Measurements from ENCODE around the gene LCNL1. TPM values are rescaled to one million over a fixed set of nuclear protein-coding genes. Genes with fewer than 3 reads are reported as not detected.

The LCNL1 gene
- total RNA-seq, 1 donor from 2014 or later, result not detected

DNA sequence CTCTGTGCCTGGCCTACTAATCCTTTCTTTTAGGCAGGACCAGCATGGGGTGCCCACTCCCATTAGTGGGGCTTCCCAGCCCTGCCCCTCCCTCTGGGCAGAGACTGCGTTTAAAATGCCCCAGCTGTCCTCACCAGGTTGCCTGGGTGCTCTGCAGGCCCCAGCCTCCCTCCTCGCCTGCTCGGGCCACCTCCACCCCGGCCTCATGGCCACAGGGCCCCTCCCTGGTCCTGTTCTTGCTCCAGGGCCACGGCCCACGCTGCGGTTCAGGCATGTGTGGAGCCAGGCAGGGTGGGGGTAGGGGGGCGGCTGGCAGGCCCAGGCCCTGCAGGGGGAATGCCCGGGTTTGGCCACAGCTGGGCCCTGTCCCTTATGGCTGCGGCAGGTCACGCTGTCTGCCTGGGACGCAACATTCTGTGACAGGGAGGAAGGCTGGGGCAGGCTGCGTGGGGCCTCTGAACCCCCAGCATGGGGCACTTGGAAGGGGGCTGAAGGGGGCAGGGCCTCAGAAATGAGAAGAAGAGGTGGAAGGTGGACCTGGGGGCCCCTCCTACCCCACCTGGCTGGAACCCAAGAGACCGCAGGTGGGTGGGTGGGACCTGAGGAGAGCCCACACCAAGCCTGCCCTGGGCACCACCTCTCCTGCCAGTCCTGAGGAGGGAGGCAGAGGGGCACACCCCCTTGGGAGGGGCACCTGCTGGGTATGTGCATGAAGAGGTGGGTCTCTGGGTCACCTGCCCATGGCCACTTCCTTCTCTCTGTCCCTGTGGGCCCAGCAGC is 31.1 kb upstream of the LCNL1 start, which contains the start of gene LCN12:
Gene LCN12, plus strand, starts transcription at position 733 of the 780 bp plus-strand sequence. CDS start 55 bp downstream, outside the sequence.
- H3K4me1 Mint-ChIP-seq, result peaks cover 3% of the 10 kb centered on the region
- peaks cover 2% of the 10 kb centered on the region for H3K36me3 Mint-ChIP-seq (ENCODE audit: low read depth)
- H3K27me3 Mint-ChIP-seq, result no peaks in the 10 kb centered on the region
- no peak within 1 kb of the TSS for H3K4me3 Mint-ChIP-seq
- intact Hi-C loops (cut with micrococcal nuclease), result no loop called here
- DNase-seq, result no peak
- no peak within 1 kb of the TSS for H3K27ac Mint-ChIP-seq
- peaks cover 7% of the 10 kb centered on the region for H3K9me3 Mint-ChIP-seq

DNA sequence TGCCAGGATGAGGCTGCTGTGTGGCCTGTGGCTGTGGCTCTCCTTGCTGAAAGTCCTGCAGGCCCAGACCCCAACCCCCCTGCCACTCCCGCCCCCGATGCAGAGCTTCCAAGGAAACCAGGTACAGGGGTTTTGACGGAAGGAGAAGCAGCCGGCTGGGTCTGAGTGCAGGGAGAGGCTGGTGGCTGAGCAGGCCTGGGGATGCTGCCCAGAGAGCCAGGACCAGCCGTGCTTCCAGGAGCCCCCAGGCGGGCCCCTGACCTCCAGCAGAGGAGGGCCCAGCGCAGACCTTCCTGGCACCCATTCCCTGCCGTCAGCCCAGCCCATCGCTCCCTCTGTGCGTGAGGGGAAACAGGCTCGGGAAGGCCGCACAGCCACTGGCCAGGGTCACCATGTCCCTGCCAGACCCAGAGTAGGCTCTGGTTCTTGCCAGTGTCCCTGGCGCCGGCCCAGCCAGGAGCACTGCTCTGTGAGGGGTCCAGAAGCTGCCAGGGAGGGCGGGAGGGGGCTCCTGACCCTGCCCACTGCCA is 30.4 kb upstream of the LCNL1 start:
- intact Hi-C loops (cut with micrococcal nuclease), result no loop called here
- Mint-ChIP-seq H3K27me3 (no peaks in the 10 kb centered on the region), H3K36me3 (ENCODE audit: low read depth) (peaks cover 2% of the 10 kb centered on the region), H3K4me3 (no peak overlapping the region), H3K4me1 (peaks cover 3% of the 10 kb centered on the region), H3K27ac (no peak overlapping the region), H3K9me3 (peaks cover 9% of the 10 kb centered on the region)
- DNase-seq, result no peak

DNA sequence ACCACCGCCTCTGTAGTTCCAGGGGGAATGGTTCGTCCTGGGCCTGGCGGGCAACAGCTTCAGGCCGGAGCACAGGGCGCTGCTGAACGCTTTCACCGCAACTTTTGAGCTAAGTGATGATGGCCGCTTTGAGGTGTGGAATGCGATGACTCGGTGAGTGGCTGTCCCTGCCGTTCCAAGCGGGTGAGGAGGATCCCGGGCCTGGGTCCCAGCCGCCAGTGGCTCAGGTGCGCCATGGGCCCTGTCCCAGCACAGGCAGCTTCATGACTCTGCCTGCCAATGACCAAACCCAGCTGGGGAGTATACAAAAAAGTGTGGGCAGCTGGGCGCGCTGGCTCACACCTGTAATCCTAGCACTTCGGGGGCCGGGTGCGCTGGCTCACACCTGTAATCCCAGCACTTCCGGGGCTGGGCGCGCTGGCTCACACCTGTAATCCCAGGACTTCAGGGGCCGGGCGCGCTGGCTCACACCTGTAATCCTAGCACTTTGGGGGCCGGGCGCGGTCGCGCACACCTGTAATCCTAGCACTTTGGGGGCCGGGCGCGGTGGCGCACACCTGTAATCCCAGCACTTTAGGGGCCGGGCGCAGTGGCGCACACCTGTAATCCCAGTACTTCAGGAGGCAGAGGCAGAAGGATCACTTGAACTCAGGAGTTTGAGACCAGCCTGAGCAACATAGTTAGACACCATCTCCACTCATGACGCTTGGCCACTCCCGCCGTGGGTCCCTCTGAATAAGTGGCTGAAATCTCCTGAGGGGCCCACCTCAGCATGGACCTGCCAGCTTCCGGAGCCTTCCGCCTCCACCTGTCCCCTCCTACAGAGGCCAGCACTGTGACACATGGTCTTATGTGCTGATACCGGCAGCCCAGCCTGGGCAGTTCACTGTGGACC is 29.7 kb upstream of the LCNL1 start:
- Mint-ChIP-seq H3K27me3 (no peaks in the 10 kb centered on the region), H3K9me3 (peaks cover 12% of the 10 kb centered on the region), H3K4me1 (peaks cover 3% of the 10 kb centered on the region), H3K36me3 (ENCODE audit: low read depth) (peaks cover 2% of the 10 kb centered on the region), H3K27ac (no peak overlapping the region), H3K4me3 (no peak overlapping the region)
- intact Hi-C loops (cut with micrococcal nuclease), result no loop called here
- no peak for DNase-seq

DNA sequence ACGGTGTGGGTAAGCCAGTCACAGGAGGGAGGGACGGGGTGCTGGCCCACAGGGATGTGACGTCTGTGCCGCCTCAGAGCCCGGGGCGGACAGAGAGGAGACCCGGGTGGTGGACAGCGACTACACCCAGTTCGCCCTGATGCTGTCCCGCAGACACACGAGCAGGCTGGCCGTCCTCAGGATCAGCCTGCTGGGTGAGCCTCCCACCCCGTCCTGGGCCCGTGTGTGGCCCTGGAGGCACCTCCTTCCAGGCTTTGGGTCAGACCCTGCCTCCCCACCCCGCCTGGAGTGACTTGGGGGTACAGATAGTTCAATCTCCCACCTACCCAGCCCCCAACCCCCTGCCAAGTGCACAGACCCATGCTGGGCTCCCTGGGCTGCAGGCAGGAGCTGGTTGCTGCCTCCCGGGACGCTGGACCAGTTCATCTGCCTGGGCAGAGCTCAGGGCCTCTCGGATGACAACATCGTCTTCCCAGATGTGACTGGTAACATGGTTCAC is 29.0 kb upstream of the LCNL1 start:
- Mint-ChIP-seq H3K4me3 (no peak overlapping the region), H3K4me1 (peaks cover 3% of the 10 kb centered on the region), H3K27ac (no peak overlapping the region), H3K36me3 (ENCODE audit: low read depth) (peaks cover 2% of the 10 kb centered on the region), H3K27me3 (no peaks in the 10 kb centered on the region), H3K9me3 (peaks cover 12% of the 10 kb centered on the region)
- no peak for DNase-seq
- intact Hi-C loops (cut with micrococcal nuclease), result no loop called here

DNA sequence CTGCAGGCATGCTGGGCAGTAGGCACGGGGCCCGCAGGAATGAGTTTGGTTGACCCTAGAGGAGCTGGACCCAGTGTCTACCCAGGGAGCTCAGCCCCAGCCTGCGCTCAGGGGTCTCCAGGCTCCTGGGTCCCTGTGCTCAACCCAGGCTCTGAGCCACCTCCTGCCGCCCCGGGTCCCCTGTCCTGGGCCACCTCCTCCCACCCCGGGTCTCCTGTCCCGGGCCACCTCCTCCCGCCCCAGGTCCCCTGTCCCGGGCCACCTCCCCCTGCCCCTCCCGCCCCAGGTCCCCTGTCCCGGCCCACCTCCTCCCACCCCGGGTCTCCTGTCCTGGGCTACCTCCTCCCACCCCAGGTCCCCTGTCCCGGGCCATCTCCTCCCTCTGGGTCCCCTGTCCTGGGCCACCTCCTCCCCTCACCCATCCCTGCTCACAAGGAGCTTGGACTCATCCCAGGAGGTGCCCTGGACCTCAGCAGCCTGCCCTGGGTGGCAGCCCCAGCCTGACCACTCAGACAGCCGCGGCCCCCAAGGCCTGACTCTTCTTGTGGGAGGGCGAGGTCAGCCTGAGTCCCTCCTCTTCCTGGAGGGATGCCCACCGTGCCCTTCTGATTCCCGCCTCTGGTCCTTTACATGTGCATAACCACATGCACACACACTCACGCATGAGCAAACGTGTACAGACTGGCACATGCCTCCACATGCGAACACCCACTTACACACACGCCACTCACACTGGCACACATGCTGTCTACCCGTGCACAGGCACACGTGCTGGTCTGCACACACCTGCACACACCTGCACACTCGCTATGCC is 28.3 kb upstream of the LCNL1 start:
- H3K9me3 Mint-ChIP-seq, result peaks cover 12% of the 10 kb centered on the region
- H3K4me3 Mint-ChIP-seq, result no peak overlapping the region
- no peak for DNase-seq
- peaks cover 3% of the 10 kb centered on the region for H3K4me1 Mint-ChIP-seq
- intact Hi-C loops (cut with micrococcal nuclease), result no loop called here
- no peaks in the 10 kb centered on the region for H3K27me3 Mint-ChIP-seq
- H3K27ac Mint-ChIP-seq, result no peak overlapping the region
- H3K36me3 Mint-ChIP-seq (ENCODE audit: low read depth), result peaks cover 2% of the 10 kb centered on the region

DNA sequence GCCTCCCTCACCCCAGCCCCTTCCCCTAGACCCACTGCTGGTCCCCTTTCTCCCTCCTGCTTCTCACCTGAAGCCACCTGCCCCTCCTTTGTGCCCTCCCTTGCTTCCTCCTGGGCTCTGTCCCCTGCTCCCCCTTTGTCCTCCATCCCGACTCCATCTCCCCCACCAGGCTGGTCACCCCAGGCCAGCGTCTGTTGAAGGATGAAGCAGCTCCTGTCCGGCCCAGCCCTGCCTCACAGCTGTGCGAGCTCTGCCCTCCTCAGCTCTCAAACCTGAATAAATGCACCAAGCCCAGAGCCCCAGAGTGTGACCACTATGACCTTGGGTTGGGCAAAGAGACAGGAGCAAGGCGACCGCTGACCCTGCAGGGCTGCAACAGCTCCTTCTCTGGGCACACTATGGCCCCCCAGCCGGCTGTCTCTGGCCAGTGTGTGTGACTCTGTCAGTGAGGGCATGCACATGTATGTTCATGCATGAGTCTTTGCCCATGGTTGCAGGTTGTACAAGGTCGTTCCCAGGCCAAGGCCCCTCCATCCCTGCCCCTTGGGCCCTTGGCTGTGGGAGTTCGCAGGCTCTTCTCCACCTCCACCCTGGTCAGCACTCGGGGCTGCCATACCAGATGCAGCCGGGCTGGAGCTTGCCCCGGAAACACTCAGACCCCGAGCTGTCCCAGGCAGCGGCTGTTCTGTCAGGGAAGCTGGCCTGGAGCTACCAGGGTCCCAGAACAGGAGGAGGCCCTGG is 27.4 kb upstream of the LCNL1 start:
- Mint-ChIP-seq H3K36me3 (ENCODE audit: low read depth) (peaks cover 2% of the 10 kb centered on the region), H3K4me3 (no peak overlapping the region), H3K27me3 (no peaks in the 10 kb centered on the region), H3K27ac (no peak overlapping the region), H3K4me1 (peaks cover 2% of the 10 kb centered on the region), H3K9me3 (peaks cover 12% of the 10 kb centered on the region)
- intact Hi-C loops (cut with micrococcal nuclease), result no loop called here
- no peak for DNase-seq

DNA sequence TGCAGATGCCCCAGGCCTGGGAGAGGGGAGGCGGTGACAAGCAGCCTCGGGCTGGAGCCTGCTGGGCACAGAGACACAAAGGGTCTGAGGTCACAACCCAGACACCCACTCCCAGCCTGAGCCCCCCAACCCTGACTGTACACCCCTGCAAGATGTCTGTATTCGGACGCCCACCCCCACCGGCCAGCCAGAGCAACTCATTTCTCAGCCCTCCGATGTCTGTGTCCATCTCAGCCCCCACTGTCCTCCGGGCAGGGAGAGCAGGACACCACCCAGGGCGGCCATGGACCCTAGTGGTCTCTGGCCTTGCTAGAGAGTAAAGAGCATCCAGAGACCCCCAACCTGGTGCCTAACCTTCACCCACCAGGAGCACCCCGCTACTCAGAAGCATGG is 26.9 kb upstream of the LCNL1 start:
- no peak for DNase-seq
- peaks cover 12% of the 10 kb centered on the region for H3K9me3 Mint-ChIP-seq
- H3K4me3 Mint-ChIP-seq, result no peak overlapping the region
- no peaks in the 10 kb centered on the region for H3K27me3 Mint-ChIP-seq
- H3K36me3 Mint-ChIP-seq (ENCODE audit: low read depth), result peaks cover 2% of the 10 kb centered on the region
- H3K27ac Mint-ChIP-seq, result no peak overlapping the region
- intact Hi-C loops (cut with micrococcal nuclease), result no loop called here
- peaks cover under 1% of the 10 kb centered on the region for H3K4me1 Mint-ChIP-seq

DNA sequence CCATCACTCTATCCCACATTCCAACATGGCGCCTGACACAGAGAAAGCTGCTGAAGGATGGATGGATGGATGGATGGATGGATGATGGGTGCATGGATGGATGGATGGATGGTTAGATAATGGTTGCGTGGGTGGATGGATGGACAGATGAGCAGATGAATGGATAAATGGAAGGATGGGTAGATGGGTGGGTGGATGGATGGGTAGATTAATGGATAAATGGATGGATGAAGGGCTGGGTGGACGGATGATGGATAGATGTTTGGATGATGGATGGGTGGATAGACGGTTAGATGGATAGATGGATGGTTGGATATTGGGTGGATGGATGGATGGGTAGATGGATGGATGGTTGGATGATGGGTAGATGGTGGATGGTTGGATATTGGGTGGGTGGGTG is 26.2 kb upstream of the LCNL1 start:
- Mint-ChIP-seq H3K4me1 (no peaks in the 10 kb centered on the region), H3K27me3 (no peaks in the 10 kb centered on the region), H3K36me3 (ENCODE audit: low read depth) (peaks cover 2% of the 10 kb centered on the region), H3K9me3 (peaks cover 12% of the 10 kb centered on the region), H3K4me3 (no peak overlapping the region), H3K27ac (no peak overlapping the region)
- DNase-seq, result no peak
- intact Hi-C loops (cut with micrococcal nuclease), result no loop called here

DNA sequence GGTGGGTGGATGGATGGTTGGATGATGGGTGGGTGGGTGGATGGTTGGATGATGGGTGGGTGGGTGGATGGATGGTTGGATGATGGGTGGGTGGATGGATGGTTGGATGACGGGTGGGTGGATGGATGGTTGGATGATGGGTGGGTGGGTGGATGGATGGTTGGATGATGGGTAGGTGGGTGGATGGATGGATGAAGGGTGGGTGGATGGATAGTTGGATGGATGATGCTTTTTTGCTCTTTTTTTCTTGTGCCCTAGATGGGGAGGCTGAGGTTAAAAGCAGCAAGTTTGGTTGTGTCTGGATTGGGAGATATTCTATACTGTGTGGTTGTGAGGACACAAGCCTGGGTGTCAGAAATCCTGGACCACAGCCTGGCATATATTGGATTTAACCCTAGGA is 25.3 kb upstream of the LCNL1 start:
- Mint-ChIP-seq H3K4me3 (no peak overlapping the region), H3K36me3 (ENCODE audit: low read depth) (peaks cover 2% of the 10 kb centered on the region), H3K9me3 (peaks cover 12% of the 10 kb centered on the region), H3K27me3 (no peaks in the 10 kb centered on the region), H3K4me1 (no peaks in the 10 kb centered on the region), H3K27ac (no peak overlapping the region)
- DNase-seq, result no peak
- intact Hi-C loops (cut with micrococcal nuclease), result no loop called here

DNA sequence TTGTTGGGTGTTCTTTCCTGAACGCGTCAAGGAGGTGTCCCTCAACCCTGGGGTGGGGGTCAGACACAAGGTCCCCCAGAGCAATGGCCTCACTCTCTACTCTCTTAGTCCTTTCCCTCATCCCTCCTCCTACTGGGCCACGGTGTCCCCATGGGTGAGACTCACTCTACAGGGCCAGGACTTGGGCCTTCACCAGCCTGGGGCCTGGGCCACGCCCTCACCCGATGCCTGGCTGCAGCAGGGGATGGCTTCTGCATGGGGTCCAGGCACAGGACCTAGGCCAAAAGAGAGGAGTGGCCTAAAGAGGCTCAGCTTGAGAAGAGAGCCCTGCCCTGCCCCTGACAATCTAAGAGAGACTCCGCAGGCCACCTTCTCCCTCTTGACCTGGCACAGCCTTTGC is 24.9 kb upstream of the LCNL1 start:
- H3K27ac Mint-ChIP-seq, result no peak overlapping the region
- H3K36me3 Mint-ChIP-seq (ENCODE audit: low read depth), result peaks cover 2% of the 10 kb centered on the region
- H3K4me1 Mint-ChIP-seq, result peaks cover 2% of the 10 kb centered on the region
- DNase-seq, result no peak
- peaks cover 12% of the 10 kb centered on the region for H3K9me3 Mint-ChIP-seq
- intact Hi-C loops (cut with micrococcal nuclease), result no loop called here
- H3K4me3 Mint-ChIP-seq, result no peak overlapping the region
- H3K27me3 Mint-ChIP-seq, result no peaks in the 10 kb centered on the region

DNA sequence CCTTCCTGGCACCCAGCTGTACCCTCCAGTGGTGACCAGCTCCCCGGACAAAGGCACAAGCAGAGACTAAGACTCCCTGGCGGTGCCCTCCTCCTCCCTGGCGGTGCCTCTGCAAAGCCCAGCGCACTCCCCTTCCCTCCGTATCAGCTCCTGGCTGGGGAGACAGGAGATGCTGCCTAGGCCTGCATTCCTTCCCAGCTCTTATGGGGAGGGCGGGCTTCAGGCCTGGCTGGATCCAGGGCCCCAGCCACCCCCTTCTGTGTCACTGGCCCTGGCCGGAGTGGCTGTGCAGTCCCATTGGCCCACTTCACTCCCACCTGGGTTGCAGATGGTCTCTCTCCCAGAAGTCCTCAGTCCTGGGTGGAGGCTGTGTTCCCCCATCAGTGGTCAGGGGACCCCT is 24.3 kb upstream of the LCNL1 start:
- no peak for DNase-seq
- no peaks in the 10 kb centered on the region for H3K27me3 Mint-ChIP-seq
- peaks cover 4% of the 10 kb centered on the region for H3K4me1 Mint-ChIP-seq
- H3K27ac Mint-ChIP-seq, result no peak overlapping the region
- H3K9me3 Mint-ChIP-seq, result peaks cover 12% of the 10 kb centered on the region
- intact Hi-C loops (cut with micrococcal nuclease), result no loop called here
- H3K36me3 Mint-ChIP-seq (ENCODE audit: low read depth), result peaks cover 2% of the 10 kb centered on the region
- no peak overlapping the region for H3K4me3 Mint-ChIP-seq

DNA sequence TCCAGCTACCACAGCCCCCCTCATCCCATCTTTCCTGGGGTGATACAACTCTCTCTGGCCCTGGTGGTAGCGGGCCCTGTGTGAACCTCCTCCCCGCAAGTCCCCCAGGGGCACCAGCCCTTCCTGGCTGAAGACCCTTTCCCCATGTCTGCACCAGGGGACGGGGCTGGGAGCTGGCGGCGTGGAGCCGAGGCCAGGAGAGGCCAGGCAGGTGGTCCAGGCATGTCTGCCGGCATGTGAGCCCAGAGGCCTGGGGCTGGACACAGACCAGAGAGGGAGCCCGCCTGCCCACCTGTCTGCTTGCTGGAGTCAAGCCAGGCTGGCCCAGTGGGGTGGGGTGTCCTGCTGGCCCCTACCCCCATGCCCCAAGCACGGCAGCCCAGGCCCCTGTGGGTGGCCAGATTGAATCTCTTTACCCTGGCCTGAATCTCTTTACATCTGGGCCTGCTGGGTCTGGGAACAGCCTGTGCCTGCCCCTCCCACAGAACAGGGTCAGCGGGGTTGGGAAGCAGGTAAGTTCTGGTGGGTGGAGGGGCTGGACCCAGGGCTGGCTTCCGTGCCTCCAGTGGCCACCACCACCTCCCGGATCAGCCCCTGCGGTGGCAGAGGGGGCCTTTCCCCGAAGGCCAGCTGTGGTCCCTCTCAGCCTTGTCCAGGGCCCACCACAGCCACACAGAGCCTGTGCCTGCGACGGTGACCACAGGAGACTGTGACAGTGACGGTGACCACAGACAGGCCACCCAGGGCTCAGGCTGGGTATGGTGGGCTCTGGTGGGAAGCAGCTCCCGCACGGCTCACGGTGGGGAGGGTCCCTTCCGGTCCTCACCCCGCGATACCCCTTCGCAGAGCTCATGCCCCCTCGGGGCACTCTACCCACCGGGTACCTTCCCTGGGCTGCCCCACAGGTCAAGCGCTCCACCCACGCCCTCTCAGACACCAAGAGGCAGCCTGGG is 23.6 kb upstream of the LCNL1 start:
- Mint-ChIP-seq H3K9me3 (peaks cover 12% of the 10 kb centered on the region), H3K4me3 (no peak overlapping the region), H3K4me1 (peaks cover 4% of the 10 kb centered on the region), H3K27ac (no peak overlapping the region), H3K27me3 (no peaks in the 10 kb centered on the region), H3K36me3 (ENCODE audit: low read depth) (peaks cover 2% of the 10 kb centered on the region)
- intact Hi-C loops (cut with micrococcal nuclease), result no loop called here
- DNase-seq, result no peak
